Measurements from ENCODE around the gene PTPN13.
A peak's percentile ranks its signal among the peaks of the same experiment; 100 is the strongest.

PTPN13 gene

GRCh38 chr4:86721412-86721811 lies 127.3 kb downstream of the PTPN13 start:
- Mint-ChIP-seq H3K36me3 (ENCODE audit: insufficient read depth) (peaks cover 8% of the 10 kb centered on the region), H3K27me3 (no peaks in the 10 kb centered on the region), H3K4me3 (no peak overlapping the region), H3K27ac (no peak overlapping the region), H3K4me1 (ENCODE audit: low read depth in 2 of 2) (no peaks in the 10 kb centered on the region), H3K9me3 (no peaks in the 10 kb centered on the region)
- ATAC-seq (replicated peaks) (no peak), DNase-seq (no peak)

- Mint-ChIP-seq H3K36me3 (ENCODE audit: insufficient read depth) (peaks cover 4% of the 10 kb centered on the region), H3K4me3 (peak overlapping the region in 1 of 2 donors; percentile 65), H3K27ac (peak overlapping the region in 1 of 2 donors; percentile 68), H3K4me1 (ENCODE audit: low read depth in 2 of 2) (peaks cover 0 to 7% of the 10 kb centered on the region in 2 donors), H3K27me3 (no peaks in the 10 kb centered on the region), H3K9me3 (peaks cover 1 to 7% of the 10 kb centered on the region in 2 donors)
- ATAC-seq (replicated peaks) (peak; percentile 75), DNase-seq (peak in 2 of 3 experiments; percentile 3 to 13)
Observed at GRCh38 chr4:86730310-86730709, 136.2 kb downstream of the PTPN13 start.

- DNase-seq (no peak), ATAC-seq (replicated peaks) (no peak)
- H3K4me1 Mint-ChIP-seq (ENCODE audit: low read depth in 2 of 2): no peaks in the 10 kb centered on the region
- H3K27ac Mint-ChIP-seq: no peak overlapping the region
- no peaks in the 10 kb centered on the region for H3K27me3 Mint-ChIP-seq
- no peak overlapping the region for H3K4me3 Mint-ChIP-seq
- H3K9me3 Mint-ChIP-seq: peaks cover 0 to 2% of the 10 kb centered on the region in 2 donors
- peaks cover 6% of the 10 kb centered on the region for H3K36me3 Mint-ChIP-seq (ENCODE audit: insufficient read depth)
Observed at GRCh38 chr4:86737244-86737643, 143.1 kb downstream of the PTPN13 start.

- DNase-seq (no peak), ATAC-seq (replicated peaks) (no peak)
- H3K27me3 Mint-ChIP-seq: no peaks in the 10 kb centered on the region
- no peak overlapping the region for H3K4me3 Mint-ChIP-seq
- H3K9me3 Mint-ChIP-seq: peaks cover 0 to 2% of the 10 kb centered on the region in 2 donors
- H3K36me3 Mint-ChIP-seq (ENCODE audit: insufficient read depth): peaks cover 6% of the 10 kb centered on the region
- H3K27ac Mint-ChIP-seq: no peak overlapping the region
- H3K4me1 Mint-ChIP-seq (ENCODE audit: low read depth in 2 of 2): no peaks in the 10 kb centered on the region
Observed at GRCh38 chr4:86741846-86742245, 147.7 kb downstream of the PTPN13 start.

GRCh38 chr4:86744570-86744969 lies 150.5 kb downstream of the PTPN13 start:
- Mint-ChIP-seq H3K4me1 (ENCODE audit: low read depth in 2 of 2) (no peaks in the 10 kb centered on the region), H3K36me3 (ENCODE audit: insufficient read depth) (peaks cover 6% of the 10 kb centered on the region), H3K27ac (no peak overlapping the region), H3K27me3 (no peaks in the 10 kb centered on the region), H3K9me3 (peaks cover 0 to 2% of the 10 kb centered on the region in 2 donors), H3K4me3 (no peak overlapping the region)
- no peak for ATAC-seq (replicated peaks)
- DNase-seq: no peak

- Mint-ChIP-seq H3K36me3 (ENCODE audit: insufficient read depth) (peaks cover 6% of the 10 kb centered on the region), H3K27me3 (no peaks in the 10 kb centered on the region), H3K4me1 (ENCODE audit: low read depth in 2 of 2) (no peaks in the 10 kb centered on the region), H3K4me3 (no peak overlapping the region), H3K27ac (no peak overlapping the region), H3K9me3 (no peaks in the 10 kb centered on the region)
- ATAC-seq (replicated peaks) (no peak), DNase-seq (no peak)
Observed at GRCh38 chr4:86749121-86749520, 155.0 kb downstream of the PTPN13 start.

- H3K27ac Mint-ChIP-seq: no peak overlapping the region
- ATAC-seq (replicated peaks) (no peak), DNase-seq (no peak)
- no peak overlapping the region for H3K4me3 Mint-ChIP-seq
- no peaks in the 10 kb centered on the region for H3K4me1 Mint-ChIP-seq (ENCODE audit: low read depth in 2 of 2)
- H3K27me3 Mint-ChIP-seq: no peaks in the 10 kb centered on the region
- no peaks in the 10 kb centered on the region for H3K9me3 Mint-ChIP-seq
- peaks cover 3% of the 10 kb centered on the region for H3K36me3 Mint-ChIP-seq (ENCODE audit: insufficient read depth)
Observed at GRCh38 chr4:86755388-86755787, 161.3 kb downstream of the PTPN13 start.

GRCh38 chr4:86757468-86757867 lies 163.4 kb downstream of the PTPN13 start:
- no peak overlapping the region for H3K27ac Mint-ChIP-seq
- no peaks in the 10 kb centered on the region for H3K4me1 Mint-ChIP-seq (ENCODE audit: low read depth in 2 of 2)
- no peaks in the 10 kb centered on the region for H3K9me3 Mint-ChIP-seq
- no peaks in the 10 kb centered on the region for H3K27me3 Mint-ChIP-seq
- no peak overlapping the region for H3K4me3 Mint-ChIP-seq
- no peaks in the 10 kb centered on the region for H3K36me3 Mint-ChIP-seq (ENCODE audit: insufficient read depth)
- no peak for DNase-seq
- no peak for ATAC-seq (replicated peaks)

GRCh38 chr4:86759298-86759697 lies 165.2 kb downstream of the PTPN13 start:
- H3K27me3 Mint-ChIP-seq: no peaks in the 10 kb centered on the region
- no peaks in the 10 kb centered on the region for H3K4me1 Mint-ChIP-seq (ENCODE audit: low read depth in 2 of 2)
- DNase-seq: no peak
- no peaks in the 10 kb centered on the region for H3K9me3 Mint-ChIP-seq
- peaks cover 2% of the 10 kb centered on the region for H3K36me3 Mint-ChIP-seq (ENCODE audit: insufficient read depth)
- no peak for ATAC-seq (replicated peaks)
- H3K4me3 Mint-ChIP-seq: no peak overlapping the region
- no peak overlapping the region for H3K27ac Mint-ChIP-seq

- no peaks in the 10 kb centered on the region for H3K4me1 Mint-ChIP-seq (ENCODE audit: low read depth in 2 of 2)
- ATAC-seq (replicated peaks) (no peak), DNase-seq (no peak)
- H3K36me3 Mint-ChIP-seq (ENCODE audit: insufficient read depth): peaks cover 7% of the 10 kb centered on the region
- H3K27ac Mint-ChIP-seq: no peak overlapping the region
- no peak overlapping the region for H3K4me3 Mint-ChIP-seq
- no peaks in the 10 kb centered on the region for H3K9me3 Mint-ChIP-seq
- no peaks in the 10 kb centered on the region for H3K27me3 Mint-ChIP-seq
Observed at GRCh38 chr4:86762649-86763048, 168.5 kb downstream of the PTPN13 start.

- Mint-ChIP-seq H3K9me3 (no peaks in the 10 kb centered on the region), H3K27ac (no peak overlapping the region), H3K36me3 (ENCODE audit: insufficient read depth) (peaks cover 4% of the 10 kb centered on the region), H3K27me3 (no peaks in the 10 kb centered on the region), H3K4me3 (no peak overlapping the region), H3K4me1 (ENCODE audit: low read depth in 2 of 2) (no peaks in the 10 kb centered on the region)
- ATAC-seq (replicated peaks): no peak
- DNase-seq: no peak
Observed at GRCh38 chr4:86769794-86770193, 175.7 kb downstream of the PTPN13 start.

GRCh38 chr4:86771141-86771540 lies 177.0 kb downstream of the PTPN13 start:
- H3K4me3 Mint-ChIP-seq: no peak overlapping the region
- ATAC-seq (replicated peaks) (no peak), DNase-seq (no peak)
- no peak overlapping the region for H3K27ac Mint-ChIP-seq
- H3K4me1 Mint-ChIP-seq (ENCODE audit: low read depth in 2 of 2): no peaks in the 10 kb centered on the region
- no peaks in the 10 kb centered on the region for H3K27me3 Mint-ChIP-seq
- H3K36me3 Mint-ChIP-seq (ENCODE audit: insufficient read depth): no peaks in the 10 kb centered on the region
- H3K9me3 Mint-ChIP-seq: no peaks in the 10 kb centered on the region

- DNase-seq (no peak), ATAC-seq (replicated peaks) (no peak)
- Mint-ChIP-seq H3K27ac (no peak overlapping the region), H3K27me3 (peaks cover 0 to 5% of the 10 kb centered on the region in 2 donors), H3K4me3 (no peak overlapping the region), H3K4me1 (ENCODE audit: low read depth in 2 of 2) (no peaks in the 10 kb centered on the region), H3K9me3 (no peaks in the 10 kb centered on the region), H3K36me3 (ENCODE audit: insufficient read depth) (no peaks in the 10 kb centered on the region)
Observed at GRCh38 chr4:86775061-86775460, 180.9 kb downstream of the PTPN13 start.

GRCh38 chr4:86778175-86778574 lies 184.1 kb downstream of the PTPN13 start:
- Mint-ChIP-seq H3K9me3 (no peaks in the 10 kb centered on the region), H3K4me1 (ENCODE audit: low read depth in 2 of 2) (no peaks in the 10 kb centered on the region), H3K4me3 (no peak overlapping the region), H3K27ac (no peak overlapping the region), H3K36me3 (ENCODE audit: insufficient read depth) (peaks cover 3% of the 10 kb centered on the region), H3K27me3 (peaks cover 0 to 5% of the 10 kb centered on the region in 2 donors)
- DNase-seq (no peak), ATAC-seq (replicated peaks) (no peak)

- Mint-ChIP-seq H3K4me1 (ENCODE audit: low read depth in 2 of 2) (no peaks in the 10 kb centered on the region), H3K4me3 (no peak overlapping the region), H3K27me3 (no peaks in the 10 kb centered on the region), H3K36me3 (ENCODE audit: insufficient read depth) (peaks cover 9% of the 10 kb centered on the region), H3K9me3 (peaks cover 1 to 12% of the 10 kb centered on the region in 2 donors), H3K27ac (no peak overlapping the region)
- ATAC-seq (replicated peaks) (no peak), DNase-seq (no peak)
Observed at GRCh38 chr4:86788826-86789225, 194.7 kb downstream of the PTPN13 start.
